Measurements from ENCODE around the gene CCSER2.
"Not testable (repeated sequence)": the region's sequence is repeated elsewhere in the genome, so short reads cannot be mapped to it uniquely, and the experiment has no call there.

Gene CCSER2

GRCh38 chr10:84452003-84452402 lies 123.6 kb downstream of the CCSER2 start:
- no peak for DNase-seq (ENCODE audit: low read depth in 2 of 2)

GRCh38 chr10:84453303-84453702 lies 124.9 kb downstream of the CCSER2 start:
- no peak for DNase-seq (ENCODE audit: low read depth in 2 of 2)

GRCh38 chr10:84456126-84456525 lies 127.7 kb downstream of the CCSER2 start:
- DNase-seq (ENCODE audit: low read depth in 2 of 2): no peak

GRCh38 chr10:84460520-84460919 lies 132.1 kb downstream of the CCSER2 start:
- no peak for DNase-seq (ENCODE audit: low read depth in 2 of 2)

- no peak for DNase-seq (ENCODE audit: low read depth in 2 of 2)
Measured at GRCh38 chr10:84469470-84469869, 141.1 kb downstream of the CCSER2 start.

- DNase-seq (ENCODE audit: low read depth in 2 of 2): no peak
Measured at GRCh38 chr10:84473136-84473535, 144.7 kb downstream of the CCSER2 start.

- no peak for DNase-seq (ENCODE audit: low read depth in 2 of 2)
Measured at GRCh38 chr10:84477398-84478128, 149.2 kb downstream of the CCSER2 start.

- no peak for DNase-seq (ENCODE audit: low read depth in 2 of 2)
Measured at GRCh38 chr10:84478151-84478550, 149.8 kb downstream of the CCSER2 start.

GRCh38 chr10:84478679-84479078 lies 150.3 kb downstream of the CCSER2 start:
- no peak for DNase-seq (ENCODE audit: low read depth in 2 of 2)

- DNase-seq (ENCODE audit: low read depth in 2 of 2): no peak
Measured at GRCh38 chr10:84484541-84484940, 156.2 kb downstream of the CCSER2 start.

- no peak for DNase-seq (ENCODE audit: low read depth in 2 of 2)
Measured at GRCh38 chr10:84493361-84493760, 165.0 kb downstream of the CCSER2 start.

GRCh38 chr10:84493951-84494848 lies 165.8 kb downstream of the CCSER2 start:
- DNase-seq (ENCODE audit: low read depth in 2 of 2): no peak

GRCh38 chr10:84494849-84495180 lies 166.4 kb downstream of the CCSER2 start:
- DNase-seq (ENCODE audit: low read depth in 2 of 2): no peak

GRCh38 chr10:84497978-84498377 lies 169.6 kb downstream of the CCSER2 start:
- no peak for DNase-seq (ENCODE audit: low read depth in 2 of 2)

- DNase-seq (ENCODE audit: low read depth in 2 of 2): not testable (repeated sequence)
Measured at GRCh38 chr10:84499039-84499438, 170.7 kb downstream of the CCSER2 start.

GRCh38 chr10:84499846-84500245 lies 171.5 kb downstream of the CCSER2 start:
- no peak for DNase-seq (ENCODE audit: low read depth in 2 of 2)

GRCh38 chr10:84510121-84510520 lies 181.7 kb downstream of the CCSER2 start:
- DNase-seq (ENCODE audit: low read depth in 2 of 2): no peak

GRCh38 chr10:84511106-84511505 lies 182.7 kb downstream of the CCSER2 start:
- DNase-seq (ENCODE audit: low read depth in 2 of 2): no peak

GRCh38 chr10:84511709-84512285 lies 183.4 kb downstream of the CCSER2 start:
- no peak for DNase-seq (ENCODE audit: low read depth in 2 of 2)

- no peak for DNase-seq (ENCODE audit: low read depth in 2 of 2)
Measured at GRCh38 chr10:84517554-84517953, 189.2 kb downstream of the CCSER2 start.

- no peak for DNase-seq (ENCODE audit: low read depth in 2 of 2)
Measured at GRCh38 chr10:84519235-84519634, 190.8 kb downstream of the CCSER2 start.

- no peak for DNase-seq (ENCODE audit: low read depth in 2 of 2)
Measured at GRCh38 chr10:84521013-84521412, 192.6 kb downstream of the CCSER2 start.

GRCh38 chr10:84521468-84521867 lies 193.1 kb downstream of the CCSER2 start:
- no peak for DNase-seq (ENCODE audit: low read depth in 2 of 2)

All from stimulated activated CD4-positive, alpha-beta T cell treated with anti-CD3 and anti-CD28 coated beads, Interleukin-15, amount 100 ng/mL, for 48 hours (primary cell).